Esophagus squamous epithelium (tissue), 5 donors: ENCODE data around the gene UACA. TPM values are rescaled to one million over a fixed set of nuclear protein-coding genes. Genes with fewer than 3 reads are reported as not detected.

Experiments used
- DNase-seq: peaks from one replicate; lab custom pipeline; 2025; lab: John Stamatoyannopoulos, UW
- H3K27ac ChIP-seq, 4 donors: fragments of 200-600 bp; sonication (generic); one replicate each; pipeline ENCODE4 v1.5.1; 2016 to 2019; ENCODE audit warnings: mild to moderate bottlenecking in 1 of 4
- H3K27me3 ChIP-seq, 4 donors: fragments of 200-600 bp; sonication (generic); 1 replicate in 3 of 4; 2 replicates in 1 of 4; pipeline versions ENCODE4 v1.5.1 to v1.6.0; 2017 to 2021; ENCODE audit warnings: antibody characterized with exemption in 1 of 4
- H3K36me3 ChIP-seq, 3 donors: fragments of 200-600 bp; sonication (generic); one replicate each; pipeline ENCODE4 v1.5.1; 2016 to 2019
- H3K4me1 ChIP-seq, 3 donors: fragments of 200-600 bp; sonication (generic); one replicate each; pipeline ENCODE4 v1.5.1; 2017 to 2019
- H3K4me3 ChIP-seq, 4 donors: fragments of 200-600 bp; sonication (generic); 1 replicate in 3 of 4; 2 replicates in 1 of 4; pipeline ENCODE4 v1.5.1; 2016 to 2019; ENCODE audit warnings: mild to moderate bottlenecking in 2 of 4, moderate library complexity in 1 of 4
- H3K9me3 ChIP-seq, 3 donors: fragments of 200-600 bp; sonication (generic); one replicate each; pipeline ENCODE4 v1.5.1; 2016 to 2019
- CTCF ChIP-seq, 6 experiments: fragments of 450-650 bp in 4 of 6; fragments of 200-600 bp in 2 of 6; sonication (generic) in 2 of 6; IDR thresholded peaks; one replicate each; pipeline ENCODE4 v1.5.1; 2016 to 2019; ENCODE audit warnings: antibody characterized with exemption in 6 of 6, mild to moderate bottlenecking in 4 of 6, moderate library complexity in 4 of 6
- POLR2A ChIP-seq, 4 donors: fragments of 450-650 bp; IDR thresholded peaks; one replicate each; pipeline ENCODE4 v1.6.1; 2017; ENCODE audit warnings: antibody characterized with exemption in 4 of 4, mild to moderate bottlenecking in 4 of 4, moderate library complexity in 3 of 4
- WGBS, 2 donors: methylation state at CpG; one replicate each; pipeline ENCODE4 v1.1.5; 2018; 5-methylcytosine and 5-hydroxymethylcytosine counted together
- intact Hi-C: fragments of 100-400 bp; cut with DNase I; formaldehyde crosslinking; loops from one replicate; pipeline ENCODE4 v1.15.0; 2022
- total RNA-seq, 4 donors: library from RNA; depleted of rRNA; stranded (reverse); fragments of >200 nt; gene quantifications; one replicate each; pipeline ENCODE4 v1.1.0, GENCODE V29; 2016
- donor health status: DM: yes; HTN: yes; CAD: no.

UACA gene
- total RNA-seq, 4 donors from 2014 or later = 18.3 to 55.3 (median 29.8) TPM

- WGBS, 2 donors = 79 to 85% methylated on average over 3 of the region's 3 CpGs
- TF ChIP-seq CTCF (IDR thresholded peaks at IDR 0.05) = peak; percentile 52 to 81 (median 71)
- TF ChIP-seq POLR2A (IDR thresholded peaks at IDR 0.05) = no peak
- Histone ChIP-seq H3K4me1 (peaks cover 0 to 18% (median under 1%) of the 10 kb centered on the region in 3 donors), H3K9me3 (no peaks in the 10 kb centered on the region), H3K27me3 (no peaks in the 10 kb centered on the region), H3K4me3 (no peak overlapping the region), H3K36me3 (no peaks in the 10 kb centered on the region), H3K27ac (no peak overlapping the region)
- DNase-seq = no peak
- intact Hi-C loops = no loop called here
Measured at GRCh38 chr15:70722266-70723121, 40.9 kb downstream of the UACA start.

- H3K36me3 ChIP-seq = no peaks in the 10 kb centered on the region
Measured at GRCh38 chr15:70720228-70721016, 42.9 kb downstream of the UACA start.

GRCh38 chr15:70717237-70717793 lies 46.0 kb downstream of the UACA start:
- no peak for TF ChIP-seq CTCF (IDR thresholded peaks at IDR 0.05)
- no peak for TF ChIP-seq POLR2A (IDR thresholded peaks at IDR 0.05)
- DNase-seq = no peak
- H3K36me3 ChIP-seq = no peaks in the 10 kb centered on the region
- H3K27me3 ChIP-seq = no peaks in the 10 kb centered on the region
- H3K4me1 ChIP-seq = peaks cover 8 to 65% (median 26%) of the 10 kb centered on the region in 3 donors
- no peaks in the 10 kb centered on the region for H3K9me3 ChIP-seq
- H3K4me3 ChIP-seq = no peak overlapping the region
- peak overlapping the region in 3 of 4 donors; percentile 4 to 19 (median 7) for H3K27ac ChIP-seq
- intact Hi-C loops = no loop called here

More at GRCh38 chr15:70720228-70721016, 42.9 kb downstream of the UACA start:
- H3K4me3 ChIP-seq = no peak overlapping the region
- no peak for DNase-seq
- no peak overlapping the region for H3K27ac ChIP-seq
- H3K9me3 ChIP-seq = no peaks in the 10 kb centered on the region
- H3K27me3 ChIP-seq = no peaks in the 10 kb centered on the region
- H3K4me1 ChIP-seq = peaks cover 3 to 39% (median 5%) of the 10 kb centered on the region in 3 donors
- TF ChIP-seq POLR2A (IDR thresholded peaks at IDR 0.05) (no peak), CTCF (IDR thresholded peaks at IDR 0.05) (no peak)
- 89 to 93% methylated on average over 3 of the region's 3 CpGs for WGBS, 2 donors
- intact Hi-C loops = no loop called here

- peaks cover 8 to 67% (median 26%) of the 10 kb centered on the region in 3 donors for H3K4me1 ChIP-seq
- intact Hi-C loops = no loop called here
- TF ChIP-seq CTCF (IDR thresholded peaks at IDR 0.05) (no peak), POLR2A (IDR thresholded peaks at IDR 0.05) (no peak)
Measured at GRCh38 chr15:70715840-70716485, 47.4 kb downstream of the UACA start.

More at GRCh38 chr15:70715840-70716485, 47.4 kb downstream of the UACA start:
- H3K27ac ChIP-seq = peak overlapping the region in 3 of 4 donors; percentile 16 to 35 (median 19)
- no peaks in the 10 kb centered on the region for H3K36me3 ChIP-seq
- no peak for DNase-seq
- 66 to 72% methylated on average over 6 of the region's 6 CpGs for WGBS, 2 donors
- H3K4me3 ChIP-seq = no peak overlapping the region
- no peaks in the 10 kb centered on the region for H3K9me3 ChIP-seq
- no peaks in the 10 kb centered on the region for H3K27me3 ChIP-seq
